ENCODE measurements around the gene DIP2C.
"Not testable (repeated sequence)": the region's sequence is repeated elsewhere in the genome, so short reads cannot be mapped to it uniquely, and the experiment has no call there.

DIP2C gene

DNA sequence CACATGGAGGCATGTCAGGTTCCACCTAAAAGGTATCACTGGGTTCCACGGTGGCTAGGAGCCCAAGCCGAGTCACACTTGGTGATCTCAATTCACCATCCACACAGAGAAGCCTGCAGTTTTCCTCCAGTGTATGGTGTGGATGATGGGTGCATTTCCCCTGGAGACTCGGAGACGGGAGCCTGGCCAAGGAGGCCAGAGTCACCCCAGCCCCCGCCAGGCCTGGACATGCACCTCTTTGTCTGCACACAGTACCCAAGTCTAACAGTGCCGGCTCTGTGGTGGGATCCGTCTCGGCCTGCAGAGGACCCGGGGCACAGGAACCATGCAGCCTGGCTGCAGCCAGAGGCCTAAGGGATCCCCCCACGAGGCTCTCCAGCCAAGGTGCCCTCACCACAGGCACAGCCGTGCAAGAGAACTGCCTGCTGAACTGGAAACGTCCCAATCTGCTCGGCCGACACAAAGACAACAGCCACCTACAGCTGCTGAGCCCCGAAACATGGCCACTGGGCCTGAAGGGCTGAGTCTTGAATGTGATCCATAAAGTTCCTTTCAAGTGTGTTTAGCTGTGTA is 75.2 kb downstream of the DIP2C start:
- Histone ChIP-seq H3K27ac (no peak overlapping the region), H3K36me3 (no peaks in the 10 kb centered on the region), H3K4me3 (ENCODE audit: low read depth, low read length) (no peak overlapping the region), H3K27me3 (ENCODE audit: insufficient read depth, low read depth, severe bottlenecking) (no peaks in the 10 kb centered on the region), H3K9me3 (ENCODE audit: severe bottlenecking) (no peaks in the 10 kb centered on the region)
- TF ChIP-seq CTCF (IDR thresholded peaks at IDR 0.05; ENCODE audit: low read depth, low read length), result no peak
- no peak for DNase-seq

DNA sequence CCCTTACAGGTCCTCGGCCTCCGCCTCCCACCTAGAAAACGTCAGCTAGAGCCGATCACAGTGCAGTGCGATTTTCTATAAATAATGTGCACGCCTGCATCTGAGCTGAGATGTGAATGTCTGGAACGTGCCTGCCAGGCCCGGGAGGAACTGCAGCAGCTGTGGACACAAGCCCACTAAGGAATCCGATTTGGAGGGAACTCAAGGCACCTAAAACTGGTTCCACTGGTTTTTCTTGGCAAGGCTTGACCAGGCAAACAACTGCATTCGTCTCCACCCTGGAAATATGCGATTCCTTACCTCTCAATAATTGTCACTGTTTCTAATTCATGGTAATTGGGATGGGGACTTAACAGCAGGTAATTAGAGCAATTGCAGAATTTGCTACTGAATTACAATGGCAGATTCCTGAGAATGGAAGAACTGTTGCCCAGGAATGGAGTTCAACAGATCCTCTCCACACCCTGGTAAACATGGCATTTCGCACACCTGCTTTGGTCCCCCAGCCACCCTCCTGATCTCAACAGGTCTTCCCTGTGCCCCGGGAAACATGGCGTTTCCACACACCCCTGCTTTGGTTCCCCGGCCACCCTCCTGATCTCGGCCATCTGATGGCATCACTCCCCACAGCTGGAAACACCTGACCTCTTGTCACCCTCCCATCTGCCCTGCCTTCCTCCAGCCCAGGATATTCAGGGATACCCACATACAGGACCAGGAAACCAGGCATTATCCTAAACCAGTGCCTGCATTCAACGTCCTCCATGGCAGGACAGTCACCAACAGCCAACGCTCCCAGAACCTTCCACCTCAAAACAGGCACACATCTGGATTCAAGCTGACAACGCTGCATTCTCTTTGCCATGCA is 76.0 kb downstream of the DIP2C start:
- DNase-seq, result no peak
- H3K27ac ChIP-seq, result no peak overlapping the region
- no peaks in the 10 kb centered on the region for H3K27me3 ChIP-seq (ENCODE audit: insufficient read depth, low read depth, severe bottlenecking)
- no peaks in the 10 kb centered on the region for H3K36me3 ChIP-seq
- no peak overlapping the region for H3K4me3 ChIP-seq (ENCODE audit: low read depth, low read length)
- H3K9me3 ChIP-seq (ENCODE audit: severe bottlenecking), result no peaks in the 10 kb centered on the region
- TF ChIP-seq CTCF (IDR thresholded peaks at IDR 0.05; ENCODE audit: low read depth, low read length), result no peak

GRCh38 chr10:612696-613095 is 76.8 kb downstream of the DIP2C start:
- DNase-seq, result no peak
- Histone ChIP-seq H3K36me3 (no peaks in the 10 kb centered on the region), H3K4me3 (ENCODE audit: low read depth, low read length) (no peak overlapping the region), H3K9me3 (ENCODE audit: severe bottlenecking) (no peaks in the 10 kb centered on the region), H3K27me3 (ENCODE audit: insufficient read depth, low read depth, severe bottlenecking) (no peaks in the 10 kb centered on the region), H3K27ac (no peak overlapping the region)
- no peak for TF ChIP-seq CTCF (IDR thresholded peaks at IDR 0.05; ENCODE audit: low read depth, low read length)

GRCh38 chr10:610642-611305 is 78.7 kb downstream of the DIP2C start:
- H3K9me3 ChIP-seq (ENCODE audit: severe bottlenecking); H3K4me3 ChIP-seq (ENCODE audit: low read depth, low read length); H3K36me3 ChIP-seq; H3K27ac ChIP-seq; DNase-seq; H3K27me3 ChIP-seq (ENCODE audit: insufficient read depth, low read depth, severe bottlenecking): not testable (repeated sequence)

DNA sequence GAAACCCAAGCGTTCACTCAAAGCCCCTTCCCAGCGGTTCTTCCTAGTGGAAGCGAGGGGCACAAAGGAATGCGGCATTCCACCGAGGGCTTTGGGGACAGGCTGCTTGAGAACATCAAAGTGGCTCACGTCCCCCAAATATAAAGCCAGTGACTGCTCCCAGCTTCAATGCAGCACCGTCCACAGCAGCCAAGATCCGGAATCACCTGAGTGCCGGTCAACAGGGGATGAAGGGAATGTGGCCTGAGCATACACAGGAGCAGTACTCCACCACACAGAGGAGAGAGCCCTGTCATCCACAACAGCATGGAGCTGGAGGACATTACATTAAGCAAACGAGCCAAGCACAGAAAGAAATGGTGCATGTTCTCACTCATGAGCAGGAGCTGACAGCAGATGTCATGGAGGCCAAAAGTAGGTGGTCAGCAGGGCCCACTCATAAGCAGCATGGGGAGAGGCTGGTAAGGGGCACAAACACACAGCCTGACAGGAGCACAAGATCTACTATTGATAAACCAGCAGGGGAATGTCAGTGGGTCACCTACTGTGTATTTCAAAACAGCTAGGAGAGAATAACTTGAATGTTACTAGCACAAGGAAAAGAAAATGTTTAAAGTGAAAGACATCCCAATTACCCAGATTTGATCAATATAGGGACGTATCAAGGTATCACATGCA is 79.5 kb downstream of the DIP2C start:
- no peaks in the 10 kb centered on the region for H3K36me3 ChIP-seq
- H3K9me3 ChIP-seq (ENCODE audit: severe bottlenecking), result no peaks in the 10 kb centered on the region
- H3K27ac ChIP-seq, result no peak overlapping the region
- no peak overlapping the region for H3K4me3 ChIP-seq (ENCODE audit: low read depth, low read length)
- no peak for TF ChIP-seq CTCF (IDR thresholded peaks at IDR 0.05; ENCODE audit: low read depth, low read length)
- H3K27me3 ChIP-seq (ENCODE audit: insufficient read depth, low read depth, severe bottlenecking), result no peaks in the 10 kb centered on the region
- DNase-seq, result no peak

DNA sequence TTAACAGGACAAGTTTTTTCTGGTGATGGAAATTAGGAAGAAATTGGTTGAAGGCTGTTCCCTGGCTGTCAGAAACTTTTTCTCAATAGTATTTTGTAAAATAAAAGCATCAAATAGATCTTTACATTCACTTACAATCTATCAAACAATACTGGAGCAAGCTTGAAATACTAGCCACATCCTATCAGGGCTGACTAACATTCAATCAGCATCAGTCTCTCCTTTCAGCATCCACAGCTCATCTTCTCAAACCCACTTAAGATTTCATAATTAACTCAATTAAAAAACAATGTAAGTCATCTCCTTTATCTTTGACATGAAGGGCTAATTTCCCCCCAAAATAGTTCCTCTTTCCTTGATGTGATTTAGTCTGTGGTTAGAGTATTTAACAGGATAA is 80.2 kb downstream of the DIP2C start:
- no peak for TF ChIP-seq CTCF (IDR thresholded peaks at IDR 0.05; ENCODE audit: low read depth, low read length)
- Histone ChIP-seq H3K27me3 (ENCODE audit: insufficient read depth, low read depth, severe bottlenecking) (no peaks in the 10 kb centered on the region), H3K36me3 (no peaks in the 10 kb centered on the region), H3K27ac (no peak overlapping the region), H3K9me3 (ENCODE audit: severe bottlenecking) (no peaks in the 10 kb centered on the region), H3K4me3 (ENCODE audit: low read depth, low read length) (no peak overlapping the region)
- DNase-seq, result no peak

Data from WERI-Rb-1 (cell line).